Psoas muscle (tissue), 8 donors: ENCODE results near the gene TP63. TPM values are rescaled to one million over a fixed set of nuclear protein-coding genes. Genes with fewer than 3 reads are reported as not detected.

Source experiments
- ATAC-seq, 4 donors: fragments of 200-7000 bp; cut with Tn5 transposase; one replicate each; pipeline ENCODE4 v1.9.1; 2020; ENCODE audit warnings: moderate library complexity in 3 of 4, mild to moderate bottlenecking in 2 of 4
- DNase-seq, 2 donors: peaks; one replicate each; pipeline ENCODE4 v3.0.0-alpha.2; 2020
- H3K27ac ChIP-seq: fragments of 200-600 bp; one replicate; pipeline ENCODE4 v1.8.0; 2022
- H3K27me3 ChIP-seq, 3 donors: fragments of 200-600 bp in 1 of 3; one replicate each; pipeline versions ENCODE4 v1.6.1 to v1.8.0; 2013 to 2022; ENCODE audit warnings: low read length in 2 of 3, mild to moderate bottlenecking in 2 of 3, moderate library complexity in 1 of 3; ENCODE audit not compliant: insufficient read depth in 3 of 3
- H3K36me3 ChIP-seq, 2 donors: fragments of 200-600 bp in 1 of 2; one replicate each; pipeline versions ENCODE4 v1.6.1 to v1.8.0; 2013 to 2022; ENCODE audit warnings: low read depth in 1 of 2, mild to moderate bottlenecking in 1 of 2, moderate library complexity in 1 of 2; ENCODE audit not compliant: insufficient read depth in 1 of 2
- H3K4me1 ChIP-seq: fragments of 200-600 bp; one replicate; pipeline ENCODE4 v1.8.0; 2022
- H3K4me3 ChIP-seq: fragments of 200-600 bp; one replicate; pipeline ENCODE4 v1.8.0; 2022; ENCODE audit warnings: mild to moderate bottlenecking
- H3K9me3 ChIP-seq: fragments of 200-600 bp; one replicate; pipeline ENCODE4 v1.8.0; 2022
- CTCF ChIP-seq: fragments of 200-600 bp; IDR thresholded peaks from one replicate; pipeline ENCODE4 v1.8.0; 2022; ENCODE audit warnings: antibody characterized with exemption
- WGBS, 3 donors: extraction: QIAGEN DNeasy Blood & Tissue Kit; methylation state at CpG; one replicate each; pipeline versions ENCODE4 v1.1.6 to v1.1.7; 2013; 5-methylcytosine and 5-hydroxymethylcytosine counted together
- intact Hi-C, 2 donors: fragments of 100-400 bp; cut with DNase I; formaldehyde crosslinking; loops; one replicate each; pipeline versions ENCODE4 v1.11.0 to v1.14.2; 2022
- polyA plus RNA-seq, 3 donors: library from polyadenylated mRNA; stranded (reverse); fragments of 200-250 nt; gene quantifications; one replicate each; pipeline ENCODE4 v1.2.3, GENCODE V29; 2013
- total RNA-seq, 4 donors: library from RNA; stranded (reverse); fragmentation: NEBNext Ultra II Directional in 2 of 4; extraction: Animal tissue kit (Norgen Biotek cat#: 25700) in 2 of 4; gene quantifications; one replicate each; pipeline versions ENCODE4 v1.2.1 to v1.2.4, GENCODE V29; 2021 to 2023
- donor health status: healthy with polysubstance abuse.
- donor health status: DM: no; HTN: no; CAD: no; lungs with moderate emphysema.
- donor health status: Bipolar disorder and iron deficiency.
- donor health status: healthy.
- donor health status: DM: yes; HTN: yes; CAD: no.
- donor health status: DM: no; HTN: no; CAD: no.
- donor health status: DM: no; HTN: no; CAD: no.
- donor health status: DM: yes; HTN: yes; CAD: no.

The TP63 gene
- total and polyA plus RNA-seq, 7 donors: 1.4 to 83.0 (median 13.1) TPM

- intact Hi-C loops: no loop called here
- Histone ChIP-seq H3K4me1 (peaks cover 31% of the 10 kb centered on the region), H3K27me3 (no peaks in the 10 kb centered on the region), H3K36me3 (no peaks in the 10 kb centered on the region), H3K9me3 (no peaks in the 10 kb centered on the region), H3K4me3 (no peak overlapping the region), H3K27ac (no peak overlapping the region)
- DNase-seq (no peak), ATAC-seq (peak in 1 of 4 donors; percentile 12)
- WGBS, 3 donors: 22 to 41% (median 29%) methylated on average over 2 of the region's 2 CpGs
- no peak for TF ChIP-seq CTCF
These were observed 141.4 kb downstream of the TP63 start for GRCh38 chr3:189772584-189772983.

DNA sequence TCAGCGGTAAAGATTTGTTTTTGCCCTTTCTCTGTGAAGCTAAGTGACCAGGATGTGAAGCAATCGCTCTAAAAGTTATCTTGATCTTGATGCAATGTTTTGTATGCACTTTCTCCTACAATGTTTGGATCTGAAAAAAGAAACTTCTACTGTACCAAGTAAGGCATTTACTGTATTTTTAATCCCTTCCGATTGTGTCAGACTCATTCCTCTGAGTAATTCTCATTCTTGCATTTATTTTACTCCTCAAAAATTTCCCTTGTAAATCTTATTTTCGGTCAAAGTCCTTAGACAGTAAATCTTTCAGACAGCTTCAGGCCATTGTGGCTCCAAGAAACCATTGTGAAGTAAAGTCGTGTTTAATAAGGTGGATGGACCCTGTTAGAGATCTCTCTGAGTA lies 141.9 kb downstream of the TP63 start:
- 62 to 70% (median 64%) methylated on average over 5 of the region's 5 CpGs for WGBS, 3 donors
- intact Hi-C loops: no loop called here

GRCh38 chr3:189776149-189776824 lies 145.1 kb downstream of the TP63 start:
- Histone ChIP-seq H3K4me1 (peaks cover 36% of the 10 kb centered on the region), H3K36me3 (no peaks in the 10 kb centered on the region), H3K4me3 (no peak overlapping the region), H3K27me3 (no peaks in the 10 kb centered on the region), H3K9me3 (no peaks in the 10 kb centered on the region), H3K27ac (peak overlapping the region; percentile 30)
- intact Hi-C loops: no loop called here
- 61 to 68% (median 63%) methylated on average over 6 of the region's 6 CpGs for WGBS, 3 donors
- no peak for TF ChIP-seq CTCF
- no peak for ATAC-seq
- DNase-seq: no peak

More for the DNA sequence above, 141.9 kb downstream of the TP63 start:
- H3K27me3 ChIP-seq: no peaks in the 10 kb centered on the region
- DNase-seq (no peak), ATAC-seq (no peak)
- no peaks in the 10 kb centered on the region for H3K36me3 ChIP-seq
- H3K4me3 ChIP-seq: no peak overlapping the region
- TF ChIP-seq CTCF: no peak
- peaks cover 29% of the 10 kb centered on the region for H3K4me1 ChIP-seq
- no peaks in the 10 kb centered on the region for H3K9me3 ChIP-seq
- no peak overlapping the region for H3K27ac ChIP-seq

GRCh38 chr3:189778340-189778950 lies 147.3 kb downstream of the TP63 start:
- no peaks in the 10 kb centered on the region for H3K36me3 ChIP-seq
- H3K27ac ChIP-seq: peak overlapping the region; percentile 90
- intact Hi-C loops: no loop called here
- no peak for ATAC-seq
- no peaks in the 10 kb centered on the region for H3K27me3 ChIP-seq
- H3K4me1 ChIP-seq: peaks cover 41% of the 10 kb centered on the region
- no peak for DNase-seq
- WGBS, 3 donors: 94 to 95% (median 95%) methylated on average over 5 of the region's 5 CpGs
- no peak overlapping the region for H3K4me3 ChIP-seq
- H3K9me3 ChIP-seq: no peaks in the 10 kb centered on the region
- no peak for TF ChIP-seq CTCF
